GM19372 (cell line): Measurements from ENCODE around the gene EIF4G3.
"Not testable (repeated sequence)": the region's sequence is repeated elsewhere in the genome, so short reads cannot be mapped to it uniquely, and the experiment has no call there.

Experiments used
- ATAC-seq: cut with Tn5 transposase; IDR thresholded peaks from one replicate; pipeline ENCODE4 v1.9.1; 2021; ENCODE audit warnings: mild to moderate bottlenecking, low read depth, moderate library complexity; ENCODE audit not compliant: unreplicated experiment

EIF4G3 gene

GRCh38 chr1:21153388-21153787 lies 23.3 kb downstream of the EIF4G3 start:
- ATAC-seq, result no peak

GRCh38 chr1:21152423-21153100 lies 24.1 kb downstream of the EIF4G3 start:
- ATAC-seq, result no peak

GRCh38 chr1:21149855-21150432 lies 26.8 kb downstream of the EIF4G3 start:
- no peak for ATAC-seq

GRCh38 chr1:21149430-21149854 lies 27.3 kb downstream of the EIF4G3 start:
- no peak for ATAC-seq

- ATAC-seq, result no peak
These were observed 32.9 kb downstream of the EIF4G3 start for GRCh38 chr1:21143752-21144151.

- no peak for ATAC-seq
These were observed 33.6 kb downstream of the EIF4G3 start for GRCh38 chr1:21143138-21143537.

- no peak for ATAC-seq
These were observed 35.7 kb downstream of the EIF4G3 start for GRCh38 chr1:21141030-21141429.

- ATAC-seq, result no peak
These were observed 37.1 kb downstream of the EIF4G3 start for GRCh38 chr1:21139601-21140000.

GRCh38 chr1:21136344-21136743 lies 40.4 kb downstream of the EIF4G3 start:
- ATAC-seq, result not testable (repeated sequence)

GRCh38 chr1:21131200-21131599 lies 45.5 kb downstream of the EIF4G3 start:
- no peak for ATAC-seq

GRCh38 chr1:21129407-21129806 lies 47.3 kb downstream of the EIF4G3 start:
- ATAC-seq, result no peak

- ATAC-seq, result no peak
These were observed 50.4 kb downstream of the EIF4G3 start for GRCh38 chr1:21126324-21126723.

GRCh38 chr1:21124846-21125245 lies 51.9 kb downstream of the EIF4G3 start:
- ATAC-seq, result no peak

GRCh38 chr1:21123287-21123948 lies 53.3 kb downstream of the EIF4G3 start:
- no peak for ATAC-seq

- no peak for ATAC-seq
These were observed 54.8 kb downstream of the EIF4G3 start for GRCh38 chr1:21121764-21122471.

GRCh38 chr1:21118167-21118566 lies 58.5 kb downstream of the EIF4G3 start:
- ATAC-seq, result no peak

GRCh38 chr1:21117597-21118001 lies 59.1 kb downstream of the EIF4G3 start:
- no peak for ATAC-seq

- ATAC-seq, result no peak
These were observed 59.5 kb downstream of the EIF4G3 start for GRCh38 chr1:21117159-21117558.

GRCh38 chr1:21115098-21115760 lies 61.5 kb downstream of the EIF4G3 start:
- ATAC-seq, result no peak

- ATAC-seq, result no peak
These were observed 62.3 kb downstream of the EIF4G3 start for GRCh38 chr1:21114431-21114830.

GRCh38 chr1:21110163-21110562 lies 66.5 kb downstream of the EIF4G3 start:
- ATAC-seq, result no peak
